Epithelial cell of alveolus of lung (primary cell): ENCODE results near the gene MFAP2. TPM values are rescaled to one million over a fixed set of nuclear protein-coding genes. Genes with fewer than 3 reads are reported as not detected.

ENCODE experiments used
- total RNA-seq: library from RNA; depleted of rRNA; stranded (reverse); fragments of >200 nt; gene quantifications from 2 replicates; pipeline ENCODE4 v1.2.1, GENCODE V29; 2015

MFAP2 gene
- 35.5 and 108 TPM in 2 replicates for total RNA-seq

GRCh38 chr1:16980473-16981268 is at the start of gene MFAP2:
MFAP2 (minus strand) TSS chr1:16980620; CDS start chr1:16978273, 2,347 bp downstream.

GRCh38 chr1:17011439-17012307 is 31.3 kb upstream of the MFAP2 start, which contains the start of gene ATP13A2:
ATP13A2 (minus strand) TSS chr1:17011928; CDS start chr1:17011738, 190 bp downstream.

Other genes with a start within 250 kb of the MFAP2 start
- gene RNU1-4, start 240.1 kb downstream of the MFAP2 start, total RNA-seq = under 0.01 TPM in 2 replicates
- gene RNU1-2, start 84.6 kb downstream of the MFAP2 start, total RNA-seq = under 0.01 TPM in 2 replicates
- 5.3 and 11.8 TPM in 2 replicates for gene CROCC, start 58.7 kb downstream of the MFAP2 start, total RNA-seq
- gene ATP13A2, start 31.3 kb upstream of the MFAP2 start, total RNA-seq = 12.7 and 61.2 TPM in 2 replicates
- 89.2 and 111 TPM in 2 replicates for gene SDHB, start 73.4 kb upstream of the MFAP2 start, total RNA-seq
- 1.6 and 2.3 TPM in 2 replicates for gene PADI2, start 138.8 kb upstream of the MFAP2 start, total RNA-seq
- not detected in 2 replicates for gene PADI1, start 224.5 kb upstream of the MFAP2 start, total RNA-seq